ENCODE results near the gene GRIN2C.
A peak's percentile ranks its signal among the peaks of the same experiment; 100 is the strongest.

Gene GRIN2C

DNA sequence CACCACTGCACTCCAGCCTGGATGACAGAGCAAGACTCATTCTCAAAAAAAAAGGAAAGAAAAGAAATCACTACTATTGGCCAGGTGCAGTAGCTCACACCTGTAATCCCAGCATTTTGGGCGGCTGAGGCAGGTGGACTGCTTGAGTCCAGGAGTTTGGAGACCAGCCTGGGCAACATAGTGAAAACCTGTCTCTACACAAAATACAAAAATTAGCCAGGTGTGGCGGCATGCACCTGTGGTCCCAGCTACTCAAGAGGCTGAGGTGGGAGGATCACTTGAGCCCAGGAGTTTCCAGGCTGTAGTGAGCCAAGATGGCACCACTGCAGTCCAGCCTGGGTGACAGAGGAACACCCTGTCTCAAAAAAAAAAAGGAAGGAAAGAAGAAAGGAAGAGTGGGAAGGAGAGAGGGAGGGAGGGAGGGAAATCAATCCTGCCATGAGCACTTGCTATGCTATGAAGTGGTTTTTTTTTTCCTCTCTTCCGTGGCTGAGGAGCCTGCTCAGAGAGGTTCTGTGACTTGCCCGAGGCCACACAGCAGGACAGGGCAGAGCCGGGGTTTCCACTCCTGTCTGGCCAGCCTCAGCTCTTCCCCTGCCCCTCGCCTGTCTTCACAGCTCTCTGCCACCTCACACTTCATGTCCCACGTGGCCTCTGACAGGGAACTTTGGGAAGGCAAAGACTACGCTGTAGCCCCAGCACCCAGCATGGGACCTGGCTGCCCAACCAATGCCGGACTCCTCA lies 10.9 kb downstream of the GRIN2C start:
- ATAC-seq (ENCODE audit: low read depth), result no peak
- H3K27me3 ChIP-seq (ENCODE audit: insufficient read depth, poor library complexity, severe bottlenecking), result peaks cover 35% of the 10 kb centered on the region
- no peaks in the 10 kb centered on the region for H3K4me1 ChIP-seq (ENCODE audit: insufficient read depth, poor library complexity, severe bottlenecking)
- TF ChIP-seq, protein P1, sequence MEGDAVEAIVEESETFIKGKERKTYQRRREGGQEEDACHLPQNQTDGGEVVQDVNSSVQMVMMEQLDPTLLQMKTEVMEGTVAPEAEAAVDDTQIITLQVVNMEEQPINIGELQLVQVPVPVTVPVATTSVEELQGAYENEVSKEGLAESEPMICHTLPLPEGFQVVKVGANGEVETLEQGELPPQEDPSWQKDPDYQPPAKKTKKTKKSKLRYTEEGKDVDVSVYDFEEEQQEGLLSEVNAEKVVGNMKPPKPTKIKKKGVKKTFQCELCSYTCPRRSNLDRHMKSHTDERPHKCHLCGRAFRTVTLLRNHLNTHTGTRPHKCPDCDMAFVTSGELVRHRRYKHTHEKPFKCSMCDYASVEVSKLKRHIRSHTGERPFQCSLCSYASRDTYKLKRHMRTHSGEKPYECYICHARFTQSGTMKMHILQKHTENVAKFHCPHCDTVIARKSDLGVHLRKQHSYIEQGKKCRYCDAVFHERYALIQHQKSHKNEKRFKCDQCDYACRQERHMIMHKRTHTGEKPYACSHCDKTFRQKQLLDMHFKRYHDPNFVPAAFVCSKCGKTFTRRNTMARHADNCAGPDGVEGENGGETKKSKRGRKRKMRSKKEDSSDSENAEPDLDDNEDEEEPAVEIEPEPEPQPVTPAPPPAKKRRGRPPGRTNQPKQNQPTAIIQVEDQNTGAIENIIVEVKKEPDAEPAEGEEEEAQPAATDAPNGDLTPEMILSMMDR (IDR thresholded peaks at IDR 0.05; ENCODE audit: poor library complexity, severe bottlenecking), result no peak
- no peak for DNase-seq (ENCODE audit: low spot score)
- no peak overlapping the region for H3K27ac ChIP-seq (ENCODE audit: poor library complexity, severe bottlenecking)
- H3K4me3 ChIP-seq (ENCODE audit: severe bottlenecking), result no peak overlapping the region
- H3K36me3 ChIP-seq (ENCODE audit: low read depth), result no peaks in the 10 kb centered on the region
- H3K9me3 ChIP-seq (ENCODE audit: severe bottlenecking), result no peaks in the 10 kb centered on the region

GRCh38 chr17:74846621-74847020 lies 13.1 kb downstream of the GRIN2C start:
- H3K27me3 ChIP-seq (ENCODE audit: insufficient read depth, poor library complexity, severe bottlenecking), result peaks cover 19% of the 10 kb centered on the region
- no peaks in the 10 kb centered on the region for H3K4me1 ChIP-seq (ENCODE audit: insufficient read depth, poor library complexity, severe bottlenecking)
- TF ChIP-seq, protein P1 (IDR thresholded peaks at IDR 0.05; ENCODE audit: poor library complexity, severe bottlenecking), result no peak
- H3K36me3 ChIP-seq (ENCODE audit: low read depth), result no peaks in the 10 kb centered on the region
- no peak overlapping the region for H3K27ac ChIP-seq (ENCODE audit: poor library complexity, severe bottlenecking)
- ATAC-seq (ENCODE audit: low read depth) (no peak), DNase-seq (ENCODE audit: low spot score) (no peak)
- H3K9me3 ChIP-seq (ENCODE audit: severe bottlenecking), result no peaks in the 10 kb centered on the region
- H3K4me3 ChIP-seq (ENCODE audit: severe bottlenecking), result no peak overlapping the region

DNA sequence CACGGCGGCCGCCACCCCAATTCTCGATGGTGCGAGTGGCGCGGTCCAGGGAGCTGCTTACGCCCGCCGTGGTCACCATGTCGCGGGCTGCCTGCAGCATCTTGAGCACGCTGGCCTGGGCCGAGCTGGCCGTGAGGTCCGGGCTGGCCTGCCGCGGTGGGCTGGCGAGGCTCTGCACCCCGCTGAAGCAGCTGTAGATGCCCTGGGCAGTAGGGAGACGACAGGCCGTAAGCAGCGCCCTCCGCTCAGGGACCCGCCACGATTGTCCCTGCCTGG lies 16.4 kb downstream of the GRIN2C start:
- TF ChIP-seq, protein P1 (IDR thresholded peaks at IDR 0.05; ENCODE audit: poor library complexity, severe bottlenecking), result no peak
- ATAC-seq (ENCODE audit: low read depth), result no peak
- no peak for DNase-seq (ENCODE audit: low spot score)
- no peak overlapping the region for H3K27ac ChIP-seq (ENCODE audit: poor library complexity, severe bottlenecking)
- no peaks in the 10 kb centered on the region for H3K9me3 ChIP-seq (ENCODE audit: severe bottlenecking)
- H3K4me1 ChIP-seq (ENCODE audit: insufficient read depth, poor library complexity, severe bottlenecking), result peaks cover 5% of the 10 kb centered on the region
- H3K4me3 ChIP-seq (ENCODE audit: severe bottlenecking), result no peak overlapping the region
- H3K36me3 ChIP-seq (ENCODE audit: low read depth), result no peaks in the 10 kb centered on the region
- peaks cover 8% of the 10 kb centered on the region for H3K27me3 ChIP-seq (ENCODE audit: insufficient read depth, poor library complexity, severe bottlenecking)

DNA sequence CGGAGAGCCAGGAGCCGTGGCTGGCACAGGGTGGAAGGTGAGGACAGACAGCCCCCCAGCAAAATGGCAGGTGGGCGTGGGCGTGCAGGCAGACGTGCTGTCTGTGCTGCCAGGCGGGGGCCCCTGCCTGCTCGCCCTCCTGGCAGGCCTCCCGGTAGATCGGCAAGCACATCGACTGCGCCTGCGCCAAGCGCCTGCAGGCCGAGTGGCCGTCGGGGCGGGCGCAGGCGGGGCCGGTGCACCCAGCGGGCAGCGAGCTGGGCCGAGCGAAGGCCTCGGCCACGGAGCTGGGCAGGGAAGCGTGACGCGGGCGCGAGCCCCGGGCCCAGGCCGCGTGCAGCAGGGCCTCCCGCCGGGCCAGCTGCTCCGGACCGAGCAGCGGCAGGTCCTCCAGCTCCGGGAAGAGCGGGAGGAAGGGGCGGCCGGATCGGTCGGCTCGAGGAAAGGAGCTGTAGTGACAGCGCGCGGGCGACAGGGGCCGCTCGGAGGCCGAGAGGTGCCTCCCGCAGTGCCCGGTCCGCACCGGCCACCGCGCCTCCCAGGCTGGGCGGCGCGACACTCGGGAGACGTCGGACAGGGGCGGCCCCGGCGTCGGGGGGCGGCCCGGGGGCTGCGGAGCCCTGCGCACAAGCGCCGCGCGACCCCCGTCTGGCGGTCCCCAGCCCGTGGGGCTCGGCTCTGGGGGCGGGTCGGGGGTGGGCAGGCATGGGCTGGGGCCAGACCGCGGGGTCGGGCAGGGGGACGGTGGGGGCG lies 16.9 kb downstream of the GRIN2C start:
- Histone ChIP-seq H3K27ac (ENCODE audit: poor library complexity, severe bottlenecking) (no peak overlapping the region), H3K9me3 (ENCODE audit: severe bottlenecking) (no peaks in the 10 kb centered on the region), H3K4me1 (ENCODE audit: insufficient read depth, poor library complexity, severe bottlenecking) (peaks cover 5% of the 10 kb centered on the region), H3K27me3 (ENCODE audit: insufficient read depth, poor library complexity, severe bottlenecking) (peaks cover 8% of the 10 kb centered on the region), H3K4me3 (ENCODE audit: severe bottlenecking) (peak overlapping the region; percentile 22), H3K36me3 (ENCODE audit: low read depth) (no peaks in the 10 kb centered on the region)
- TF ChIP-seq, protein P1 (IDR thresholded peaks at IDR 0.05; ENCODE audit: poor library complexity, severe bottlenecking), result peak; percentile 48
- DNase-seq (ENCODE audit: low spot score) (no peak), ATAC-seq (ENCODE audit: low read depth) (peak; percentile 50)

DNA sequence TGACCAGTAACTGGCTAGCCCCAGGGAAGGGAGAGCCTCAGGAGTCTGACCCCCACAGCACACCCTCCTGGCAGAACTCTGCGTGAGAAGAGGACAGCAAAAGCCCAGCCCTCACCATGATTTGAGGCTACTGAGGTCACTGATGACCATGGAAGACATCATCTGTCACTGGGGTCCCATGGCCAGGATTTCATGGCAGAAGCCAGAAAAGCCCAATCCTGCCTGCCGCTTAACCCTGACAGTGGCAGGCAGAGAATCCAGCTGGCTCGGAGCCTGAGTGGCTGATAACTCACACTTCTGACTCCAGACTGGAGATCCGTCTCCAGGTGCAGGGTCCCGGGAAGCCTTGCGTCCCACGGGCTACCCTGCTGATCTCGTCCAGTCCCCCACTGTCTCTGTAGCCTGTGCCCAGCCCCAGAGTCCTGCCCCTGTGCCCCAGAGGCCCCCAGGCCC lies 17.5 kb downstream of the GRIN2C start:
- H3K27me3 ChIP-seq (ENCODE audit: insufficient read depth, poor library complexity, severe bottlenecking), result peaks cover 8% of the 10 kb centered on the region
- no peak for DNase-seq (ENCODE audit: low spot score)
- no peaks in the 10 kb centered on the region for H3K36me3 ChIP-seq (ENCODE audit: low read depth)
- peaks cover 5% of the 10 kb centered on the region for H3K4me1 ChIP-seq (ENCODE audit: insufficient read depth, poor library complexity, severe bottlenecking)
- no peak overlapping the region for H3K27ac ChIP-seq (ENCODE audit: poor library complexity, severe bottlenecking)
- no peak overlapping the region for H3K4me3 ChIP-seq (ENCODE audit: severe bottlenecking)
- no peak for ATAC-seq (ENCODE audit: low read depth)
- TF ChIP-seq, protein P1 (IDR thresholded peaks at IDR 0.05; ENCODE audit: poor library complexity, severe bottlenecking), result no peak
- no peaks in the 10 kb centered on the region for H3K9me3 ChIP-seq (ENCODE audit: severe bottlenecking)
